Measurements from ENCODE around the gene CWC22. TPM values are rescaled to one million over a fixed set of nuclear protein-coding genes. Genes with fewer than 3 reads are reported as not detected.

The CWC22 gene
- polyA plus RNA-seq, 4 donors: 9.2 to 26.1 (median 9.8) TPM

Other genes starting within 250 kb of the CWC22 start
- gene ZNF385B, start 145.7 kb downstream of the CWC22 start, polyA plus RNA-seq: 1 to 10 TPM in 1 of 4 donors, under 1 TPM in 2, not detected in 1; 0.21 to 2.3 (median 0.22) TPM

Measured in small intestine (tissue), 4 donors.